Measurements from ENCODE around the gene STIM1.

STIM1 gene

DNA sequence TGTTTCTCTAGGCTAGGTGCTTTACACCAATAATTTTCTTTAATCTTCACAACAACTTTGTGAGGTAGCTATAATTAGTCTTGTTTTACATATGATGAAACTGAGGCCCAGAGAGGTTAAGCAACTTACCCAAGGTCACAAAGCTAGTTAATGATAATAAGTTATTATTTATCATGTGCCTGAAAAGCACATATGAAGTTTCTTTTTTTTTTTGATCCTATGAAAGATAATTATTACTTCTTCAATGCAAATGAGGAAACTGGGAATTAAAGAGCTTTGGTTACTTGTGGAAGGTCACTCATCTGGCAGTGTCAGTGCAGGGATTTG is 22.8 kb downstream of the STIM1 start:
- H3K27me3 ChIP-seq (ENCODE audit: insufficient read depth, insufficient read length) = no peaks in the 10 kb centered on the region
- H3K9ac ChIP-seq (ENCODE audit: insufficient read length, low read depth) = no peak overlapping the region
- peaks cover 3% of the 10 kb centered on the region for H3K4me1 ChIP-seq (ENCODE audit: insufficient read depth, insufficient read length)
- no peak for DNase-seq (ENCODE audit: low read depth, low spot score)
- H3K4me3 ChIP-seq (ENCODE audit: insufficient read length, low read depth) = no peak overlapping the region
- no peaks in the 10 kb centered on the region for H3K36me3 ChIP-seq (ENCODE audit: insufficient read depth, insufficient read length, low read length)
- no peaks in the 10 kb centered on the region for H3K9me3 ChIP-seq (ENCODE audit: insufficient read depth, low read length)
- TF ChIP-seq YY1 (IDR thresholded peaks at IDR 0.05; ENCODE audit: insufficient read depth, insufficient read length) (no peak), SUZ12 (IDR thresholded peaks at IDR 0.05; ENCODE audit: extremely low read depth, insufficient read depth, insufficient read length) (no peak), ZNF274 (IDR thresholded peaks at IDR 0.05; ENCODE audit: low read depth, low read length) (no peak)

DNA sequence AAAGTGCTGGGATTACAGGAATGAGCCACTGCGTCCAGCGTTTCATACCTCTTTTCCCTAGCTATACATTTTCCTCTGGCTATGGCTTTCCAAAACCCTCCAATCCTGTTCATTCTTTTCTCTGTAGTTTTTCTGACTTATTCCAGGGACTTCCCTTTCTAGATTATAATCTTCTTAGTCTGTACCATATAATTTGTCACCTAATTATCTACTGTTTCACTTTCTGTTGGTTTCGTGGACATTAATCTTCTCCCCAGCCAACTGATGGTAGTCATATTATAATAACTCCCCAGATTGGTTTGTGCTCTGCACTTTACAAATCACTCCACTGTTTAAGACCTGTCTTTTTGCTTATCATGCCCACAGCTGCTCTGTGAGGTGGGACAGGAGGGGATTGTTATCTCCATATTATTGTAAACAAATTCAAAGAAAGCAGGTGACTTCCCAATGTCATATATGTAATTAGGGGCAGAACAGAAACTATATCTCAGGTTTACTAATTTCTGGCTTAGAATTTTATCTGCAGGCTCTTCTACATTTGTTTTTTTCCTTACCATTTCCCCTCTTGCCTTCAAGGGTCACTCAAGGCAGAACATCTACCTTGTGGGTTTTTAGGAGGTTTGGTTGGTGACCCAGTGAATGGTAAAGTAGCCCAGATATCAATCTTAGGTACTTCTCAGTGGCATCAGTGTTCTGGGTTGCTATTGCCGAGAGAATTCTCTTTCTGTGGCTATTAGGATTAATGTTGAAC is 23.9 kb downstream of the STIM1 start:
- DNase-seq (ENCODE audit: low read depth, low spot score) = no peak
- H3K36me3 ChIP-seq (ENCODE audit: insufficient read depth, insufficient read length, low read length) = no peaks in the 10 kb centered on the region
- H3K9me3 ChIP-seq (ENCODE audit: insufficient read depth, low read length) = no peaks in the 10 kb centered on the region
- TF ChIP-seq YY1 (IDR thresholded peaks at IDR 0.05; ENCODE audit: insufficient read depth, insufficient read length) = no peak
- TF ChIP-seq SUZ12 (IDR thresholded peaks at IDR 0.05; ENCODE audit: extremely low read depth, insufficient read depth, insufficient read length) = no peak
- TF ChIP-seq ZNF274 (IDR thresholded peaks at IDR 0.05; ENCODE audit: low read depth, low read length) = no peak
- no peak overlapping the region for H3K9ac ChIP-seq (ENCODE audit: insufficient read length, low read depth)
- peaks cover 3% of the 10 kb centered on the region for H3K4me1 ChIP-seq (ENCODE audit: insufficient read depth, insufficient read length)
- no peak overlapping the region for H3K4me3 ChIP-seq (ENCODE audit: insufficient read length, low read depth)
- no peaks in the 10 kb centered on the region for H3K27me3 ChIP-seq (ENCODE audit: insufficient read depth, insufficient read length)

DNA sequence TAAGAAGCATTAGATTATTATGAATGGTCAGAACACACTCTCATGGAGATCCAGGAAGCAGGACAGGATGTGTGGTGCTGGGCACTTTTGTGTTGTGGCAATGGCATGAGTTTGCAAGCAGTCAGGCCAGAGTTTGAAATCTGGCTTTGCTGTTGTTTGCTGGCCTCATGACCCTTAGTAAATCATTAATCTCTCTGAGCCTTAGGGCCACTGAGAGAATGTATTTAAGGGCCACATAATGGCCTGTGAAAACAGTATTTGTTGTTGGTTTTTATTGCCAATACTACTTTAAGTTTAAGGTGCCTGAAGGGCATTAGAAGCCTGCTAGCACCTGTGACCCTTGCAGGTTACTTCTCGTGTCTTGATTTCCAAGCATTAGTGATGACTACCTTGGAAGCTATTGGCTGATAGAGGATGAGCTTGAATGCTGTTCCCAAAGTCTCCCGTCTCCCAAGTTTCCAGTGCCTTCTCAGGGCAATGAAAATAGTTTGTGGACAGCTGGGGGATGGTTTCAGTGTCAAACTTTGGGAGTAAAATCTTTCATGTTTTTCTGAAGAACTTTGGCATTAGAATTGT is 24.6 kb downstream of the STIM1 start:
- Histone ChIP-seq H3K9ac (ENCODE audit: insufficient read length, low read depth) (no peak overlapping the region), H3K4me1 (ENCODE audit: insufficient read depth, insufficient read length) (peaks cover 3% of the 10 kb centered on the region), H3K36me3 (ENCODE audit: insufficient read depth, insufficient read length, low read length) (no peaks in the 10 kb centered on the region), H3K4me3 (ENCODE audit: insufficient read length, low read depth) (no peak overlapping the region), H3K9me3 (ENCODE audit: insufficient read depth, low read length) (no peaks in the 10 kb centered on the region), H3K27me3 (ENCODE audit: insufficient read depth, insufficient read length) (no peaks in the 10 kb centered on the region)
- TF ChIP-seq YY1 (IDR thresholded peaks at IDR 0.05; ENCODE audit: insufficient read depth, insufficient read length) (no peak), SUZ12 (IDR thresholded peaks at IDR 0.05; ENCODE audit: extremely low read depth, insufficient read depth, insufficient read length) (no peak), ZNF274 (IDR thresholded peaks at IDR 0.05; ENCODE audit: low read depth, low read length) (no peak)
- DNase-seq (ENCODE audit: low read depth, low spot score) = no peak

DNA sequence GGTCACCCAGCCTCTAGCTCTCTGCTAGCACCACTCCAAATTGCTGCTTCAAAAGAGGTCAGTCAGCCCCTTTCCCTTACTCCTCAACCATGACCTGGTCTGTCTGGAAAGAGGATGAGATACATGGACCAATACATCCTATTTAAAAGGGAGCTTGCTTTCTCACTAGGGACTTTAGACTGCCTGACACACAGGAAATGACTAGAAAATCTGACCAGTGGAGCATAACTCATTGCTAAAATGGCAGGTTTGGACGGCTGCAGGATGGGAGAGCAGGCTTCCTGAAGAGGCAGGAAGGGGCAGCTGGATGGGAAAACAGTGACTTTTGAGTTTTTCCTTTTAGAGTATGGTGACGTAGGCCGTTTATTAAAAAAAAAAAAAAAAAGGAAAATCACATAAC is 25.3 kb downstream of the STIM1 start:
- DNase-seq (ENCODE audit: low read depth, low spot score) = no peak
- H3K36me3 ChIP-seq (ENCODE audit: insufficient read depth, insufficient read length, low read length) = no peaks in the 10 kb centered on the region
- no peaks in the 10 kb centered on the region for H3K27me3 ChIP-seq (ENCODE audit: insufficient read depth, insufficient read length)
- no peak overlapping the region for H3K4me3 ChIP-seq (ENCODE audit: insufficient read length, low read depth)
- no peaks in the 10 kb centered on the region for H3K9me3 ChIP-seq (ENCODE audit: insufficient read depth, low read length)
- peaks cover 5% of the 10 kb centered on the region for H3K4me1 ChIP-seq (ENCODE audit: insufficient read depth, insufficient read length)
- H3K9ac ChIP-seq (ENCODE audit: insufficient read length, low read depth) = no peak overlapping the region
- no peak for TF ChIP-seq YY1 (IDR thresholded peaks at IDR 0.05; ENCODE audit: insufficient read depth, insufficient read length)
- TF ChIP-seq ZNF274 (IDR thresholded peaks at IDR 0.05; ENCODE audit: low read depth, low read length) = no peak
- no peak for TF ChIP-seq SUZ12 (IDR thresholded peaks at IDR 0.05; ENCODE audit: extremely low read depth, insufficient read depth, insufficient read length)

DNA sequence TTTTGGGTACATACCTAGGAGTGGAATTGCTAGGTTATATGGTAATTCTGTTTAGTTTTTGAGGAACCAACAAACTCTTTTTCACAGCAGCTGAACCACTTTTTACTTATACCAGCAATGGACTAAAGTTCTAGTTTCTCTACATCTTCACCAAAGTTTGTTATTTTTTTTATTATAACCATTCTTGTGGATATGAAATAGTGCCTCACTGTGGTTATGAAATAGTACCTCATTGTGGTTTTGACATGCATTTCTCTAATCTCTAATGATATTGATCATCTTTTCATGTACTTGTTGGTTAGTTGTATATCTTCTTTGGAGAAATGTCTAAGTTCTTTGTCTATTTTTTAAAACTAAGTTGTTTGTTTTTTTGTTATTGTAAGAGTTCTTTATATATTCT is 27.2 kb downstream of the STIM1 start:
- Histone ChIP-seq H3K9ac (ENCODE audit: insufficient read length, low read depth) (no peak overlapping the region), H3K9me3 (ENCODE audit: insufficient read depth, low read length) (no peaks in the 10 kb centered on the region), H3K27me3 (ENCODE audit: insufficient read depth, insufficient read length) (no peaks in the 10 kb centered on the region), H3K36me3 (ENCODE audit: insufficient read depth, insufficient read length, low read length) (no peaks in the 10 kb centered on the region), H3K4me3 (ENCODE audit: insufficient read length, low read depth) (no peak overlapping the region), H3K4me1 (ENCODE audit: insufficient read depth, insufficient read length) (peaks cover 6% of the 10 kb centered on the region)
- no peak for DNase-seq (ENCODE audit: low read depth, low spot score)
- TF ChIP-seq SUZ12 (IDR thresholded peaks at IDR 0.05; ENCODE audit: extremely low read depth, insufficient read depth, insufficient read length) (no peak), YY1 (IDR thresholded peaks at IDR 0.05; ENCODE audit: insufficient read depth, insufficient read length) (no peak), ZNF274 (IDR thresholded peaks at IDR 0.05; ENCODE audit: low read depth, low read length) (no peak)

DNA sequence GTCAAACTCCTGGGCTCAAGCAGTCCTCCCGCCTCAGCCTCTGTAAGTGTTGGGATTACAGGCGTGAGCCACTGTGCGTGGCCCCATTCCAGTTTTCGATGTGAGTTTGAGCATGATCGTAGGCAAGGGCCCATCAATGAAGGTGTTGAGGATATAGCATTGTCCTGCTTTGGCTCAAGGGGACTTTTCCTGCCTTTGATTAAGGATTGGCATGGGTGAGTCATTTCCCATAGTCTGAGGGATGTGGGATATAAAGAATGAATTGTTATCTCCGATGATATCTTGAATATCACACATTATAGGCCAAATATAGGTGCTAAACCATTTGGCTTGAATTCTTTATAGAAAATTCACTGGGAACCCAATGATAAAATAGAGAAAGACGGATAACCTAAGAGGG is 30.4 kb downstream of the STIM1 start:
- H3K4me1 ChIP-seq (ENCODE audit: insufficient read depth, insufficient read length) = peaks cover 3% of the 10 kb centered on the region
- H3K4me3 ChIP-seq (ENCODE audit: insufficient read length, low read depth) = no peak overlapping the region
- no peaks in the 10 kb centered on the region for H3K27me3 ChIP-seq (ENCODE audit: insufficient read depth, insufficient read length)
- H3K36me3 ChIP-seq (ENCODE audit: insufficient read depth, insufficient read length, low read length) = no peaks in the 10 kb centered on the region
- DNase-seq (ENCODE audit: low read depth, low spot score) = no peak
- no peak for TF ChIP-seq YY1 (IDR thresholded peaks at IDR 0.05; ENCODE audit: insufficient read depth, insufficient read length)
- TF ChIP-seq ZNF274 (IDR thresholded peaks at IDR 0.05; ENCODE audit: low read depth, low read length) = no peak
- no peak for TF ChIP-seq SUZ12 (IDR thresholded peaks at IDR 0.05; ENCODE audit: extremely low read depth, insufficient read depth, insufficient read length)
- H3K9me3 ChIP-seq (ENCODE audit: insufficient read depth, low read length) = no peaks in the 10 kb centered on the region
- no peak overlapping the region for H3K9ac ChIP-seq (ENCODE audit: insufficient read length, low read depth)

DNA sequence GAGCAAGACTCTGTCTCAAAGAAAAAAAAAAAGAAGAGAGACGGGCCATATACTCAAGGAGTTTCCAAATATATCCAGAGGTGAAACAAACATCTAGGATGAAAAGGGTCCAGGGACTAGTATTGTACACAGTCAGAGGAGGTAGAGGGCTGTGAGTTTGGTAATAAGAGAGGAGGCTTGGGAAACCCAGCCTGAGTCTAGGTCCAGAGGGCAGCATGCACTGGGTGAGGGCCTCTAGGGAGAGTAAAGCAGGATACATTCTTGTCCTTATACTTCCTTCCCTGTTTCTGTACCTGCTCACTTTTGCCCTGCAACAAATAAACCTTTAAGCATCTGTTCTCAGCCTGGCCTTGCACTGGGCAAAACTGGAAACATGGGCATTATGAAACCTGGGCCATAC is 31.5 kb downstream of the STIM1 start:
- no peak for DNase-seq (ENCODE audit: low read depth, low spot score)
- Histone ChIP-seq H3K36me3 (ENCODE audit: insufficient read depth, insufficient read length, low read length) (no peaks in the 10 kb centered on the region), H3K4me3 (ENCODE audit: insufficient read length, low read depth) (no peak overlapping the region), H3K9me3 (ENCODE audit: insufficient read depth, low read length) (no peaks in the 10 kb centered on the region), H3K27me3 (ENCODE audit: insufficient read depth, insufficient read length) (no peaks in the 10 kb centered on the region), H3K9ac (ENCODE audit: insufficient read length, low read depth) (no peak overlapping the region), H3K4me1 (ENCODE audit: insufficient read depth, insufficient read length) (peaks cover 3% of the 10 kb centered on the region)
- TF ChIP-seq YY1 (IDR thresholded peaks at IDR 0.05; ENCODE audit: insufficient read depth, insufficient read length) (no peak), ZNF274 (IDR thresholded peaks at IDR 0.05; ENCODE audit: low read depth, low read length) (no peak), SUZ12 (IDR thresholded peaks at IDR 0.05; ENCODE audit: extremely low read depth, insufficient read depth, insufficient read length) (no peak)
